Heart left ventricle (tissue), 16 donors: ENCODE data around the gene GRIA3. TPM values are rescaled to one million over a fixed set of nuclear protein-coding genes. Genes with fewer than 3 reads are reported as not detected.
"Not testable (repeated sequence)": the region's sequence is repeated elsewhere in the genome, so short reads cannot be mapped to it uniquely, and the experiment has no call there.

ENCODE experiments used
- ATAC-seq, 4 donors: fragments of 200-7000 bp; cut with Tn5 transposase; one replicate each; pipeline ENCODE4 v1.9.1; 2020 to 2022; ENCODE audit warnings: moderate library complexity in 4 of 4, mild to moderate bottlenecking in 3 of 4, moderate number of reproducible peaks in 1 of 4
- DNase-seq, 5 donors: peaks; one replicate each; pipeline ENCODE4 v3.0.0-alpha.2; 2020
- H3K27ac ChIP-seq, 12 donors: fragments of 200-600 bp; sonication (generic) in 4 of 12; one replicate each; pipeline versions ENCODE4 v1.5.0 to v1.8.0; 2016 to 2022; ENCODE audit warnings: mild to moderate bottlenecking in 2 of 12
- H3K27me3 ChIP-seq, 9 donors: fragments of 200-600 bp; sonication (generic) in 2 of 9; one replicate each; pipeline versions ENCODE4 v1.5.1 to v1.8.0; 2016 to 2022; ENCODE audit warnings: mild to moderate bottlenecking in 3 of 9
- H3K36me3 ChIP-seq, 9 donors: fragments of 200-600 bp; sonication (generic) in 2 of 9; one replicate each; pipeline versions ENCODE4 v1.5.0 to v1.8.0; 2018 to 2022; ENCODE audit warnings: mild to moderate bottlenecking in 2 of 9
- H3K4me1 ChIP-seq, 12 donors: fragments of 200-600 bp; sonication (generic) in 4 of 12; one replicate each; pipeline versions ENCODE4 v1.5.0 to v1.8.0; 2016 to 2022; ENCODE audit warnings: mild to moderate bottlenecking in 3 of 12
- H3K4me3 ChIP-seq, 12 donors: fragments of 200-600 bp; sonication (generic) in 4 of 12; one replicate each; pipeline versions ENCODE4 v1.5.0 to v1.8.0; 2017 to 2022; ENCODE audit warnings: mild to moderate bottlenecking in 9 of 12, moderate library complexity in 4 of 12
- H3K9me3 ChIP-seq, 12 donors: fragments of 200-600 bp; sonication (generic) in 4 of 12; one replicate each; pipeline versions ENCODE4 v1.5.0 to v1.8.0; 2016 to 2022; ENCODE audit warnings: mild to moderate bottlenecking in 1 of 12
- POLR2A ChIP-seq, 2 donors: fragments of 450-650 bp; IDR thresholded peaks; one replicate each; pipeline ENCODE4 v1.6.1; 2017; ENCODE audit warnings: antibody characterized with exemption in 2 of 2, mild to moderate bottlenecking in 2 of 2, moderate library complexity in 2 of 2
- WGBS, 4 donors: extraction: QIAGEN DNeasy Blood & Tissue Kit in 2 of 4; methylation state at CpG; one replicate each; pipeline versions ENCODE4 v1.1.5 to v1.1.7; 2013 to 2018; 5-methylcytosine and 5-hydroxymethylcytosine counted together
- intact Hi-C, 10 donors: fragments of 100-400 bp; cut with DNase I; formaldehyde crosslinking; loops; one replicate each; pipeline versions ENCODE4 v1.11.1 to v1.14.2; 2022
- polyA plus RNA-seq, 2 donors: library from polyadenylated mRNA; stranded (reverse); fragments of 200-250 nt; gene quantifications; one replicate each; pipeline ENCODE4 v1.2.3, GENCODE V29; 2013
- total RNA-seq, 9 donors: library from RNA; depleted of rRNA in 2 of 9; stranded (reverse); fragments of >200 nt in 2 of 9; fragmentation: NEBNext Ultra II Directional in 3 of 9; extraction: Animal tissue kit (Norgen Biotek cat#: 25700) in 3 of 9; gene quantifications; one replicate each; pipeline versions ENCODE4 v1.1.0 to v1.2.4, GENCODE V29; 2016 to 2023
- TF ChIP-seq, protein P1 (sequence below), 12 donors: fragments of 200-600 bp; sonication (generic) in 4 of 12; IDR thresholded peaks; one replicate each; pipeline versions ENCODE4 v1.5.0 to v1.8.0; 2018 to 2022; ENCODE audit warnings: antibody characterized with exemption in 12 of 12, mild to moderate bottlenecking in 5 of 12
- donor health status: ischemic (EF 13 %, LVEDD 7.1; RV severe dilation, severe dysfunction).
- donor health status: healthy with polysubstance abuse.
- donor health status: DM: no; HTN: yes; CAD: no.
- donor health status: DM: no; HTN: no; CAD: no.
- donor health status: ischemic (EF 25% LVEDD 6.9; RV normal size, moderate dysfunction).
- donor health status: ischemic (EF 25% LVEDD 5.7; RV mildly dilated, moderate dysfunction).
- donor health status: healthy.
- donor health status: DM: yes; HTN: yes; CAD: no.
- donor health status: ischemic (EF 35%, LVEDD 5.7; RV mildly dilated, moderate dysfunction).
- donor health status: nonischemic (EF 11% LVEDD 7.7; RV severe dilation, severe dysfunction).
- donor health status: DM: yes; HTN: yes; CAD: no.
- donor health status: PGD.
- donor health status: ischemic (EF 29% LVEDD 5.4; RV normal size, mild dysfunction).
- donor health status: nonischemic (EF 23%, LVEDD 6.1; RV moderate dilation, normal function).

The GRIA3 gene
- total and polyA plus RNA-seq, 11 donors = 0.07 to 12.9 (median 1.00) TPM

DNA sequence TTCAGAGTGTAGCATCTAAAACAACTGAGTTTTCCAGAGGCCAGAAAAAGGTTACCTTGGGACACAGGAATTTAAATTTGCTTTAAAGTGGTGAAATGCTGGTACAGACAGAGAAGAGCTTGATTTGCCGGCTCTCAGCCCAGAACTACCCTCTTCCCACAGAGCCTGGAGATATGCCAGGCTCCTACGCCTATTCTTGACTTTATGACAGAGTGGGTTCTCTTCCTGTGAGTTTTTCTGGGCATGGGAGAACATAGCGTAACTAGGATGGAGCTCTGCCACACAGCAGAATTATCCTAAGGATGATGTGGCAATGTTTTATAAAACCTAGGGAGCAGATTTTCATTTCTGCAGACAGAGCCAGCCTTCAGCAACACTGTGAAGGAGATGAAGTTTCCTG lies 241.8 kb downstream of the GRIA3 start:
- no peaks in the 10 kb centered on the region for H3K27me3 ChIP-seq
- ATAC-seq (peak in 3 of 4 donors; percentile 26 to 61 (median 31)), DNase-seq (peak in 1 of 5 donors; percentile 3)
- H3K27ac ChIP-seq = no peak overlapping the region
- 16 to 39% (median 26%) methylated on average over 3 of the region's 3 CpGs for WGBS, 4 donors
- H3K9me3 ChIP-seq = no peaks in the 10 kb centered on the region
- H3K4me3 ChIP-seq = no peak overlapping the region
- TF ChIP-seq, protein P1, sequence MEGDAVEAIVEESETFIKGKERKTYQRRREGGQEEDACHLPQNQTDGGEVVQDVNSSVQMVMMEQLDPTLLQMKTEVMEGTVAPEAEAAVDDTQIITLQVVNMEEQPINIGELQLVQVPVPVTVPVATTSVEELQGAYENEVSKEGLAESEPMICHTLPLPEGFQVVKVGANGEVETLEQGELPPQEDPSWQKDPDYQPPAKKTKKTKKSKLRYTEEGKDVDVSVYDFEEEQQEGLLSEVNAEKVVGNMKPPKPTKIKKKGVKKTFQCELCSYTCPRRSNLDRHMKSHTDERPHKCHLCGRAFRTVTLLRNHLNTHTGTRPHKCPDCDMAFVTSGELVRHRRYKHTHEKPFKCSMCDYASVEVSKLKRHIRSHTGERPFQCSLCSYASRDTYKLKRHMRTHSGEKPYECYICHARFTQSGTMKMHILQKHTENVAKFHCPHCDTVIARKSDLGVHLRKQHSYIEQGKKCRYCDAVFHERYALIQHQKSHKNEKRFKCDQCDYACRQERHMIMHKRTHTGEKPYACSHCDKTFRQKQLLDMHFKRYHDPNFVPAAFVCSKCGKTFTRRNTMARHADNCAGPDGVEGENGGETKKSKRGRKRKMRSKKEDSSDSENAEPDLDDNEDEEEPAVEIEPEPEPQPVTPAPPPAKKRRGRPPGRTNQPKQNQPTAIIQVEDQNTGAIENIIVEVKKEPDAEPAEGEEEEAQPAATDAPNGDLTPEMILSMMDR (IDR thresholded peaks at IDR 0.05) = no peak
- no peak for TF ChIP-seq POLR2A (IDR thresholded peaks at IDR 0.05)
- intact Hi-C loops = loop anchor here in 2 of 10 donors (10.0 kb wide), 1 partner anchor 241 kb away; the partner anchor contains the start of gene GRIA3 (in 2 of the 2)
- H3K36me3 ChIP-seq = no peaks in the 10 kb centered on the region
- H3K4me1 ChIP-seq = no peaks in the 10 kb centered on the region

DNA sequence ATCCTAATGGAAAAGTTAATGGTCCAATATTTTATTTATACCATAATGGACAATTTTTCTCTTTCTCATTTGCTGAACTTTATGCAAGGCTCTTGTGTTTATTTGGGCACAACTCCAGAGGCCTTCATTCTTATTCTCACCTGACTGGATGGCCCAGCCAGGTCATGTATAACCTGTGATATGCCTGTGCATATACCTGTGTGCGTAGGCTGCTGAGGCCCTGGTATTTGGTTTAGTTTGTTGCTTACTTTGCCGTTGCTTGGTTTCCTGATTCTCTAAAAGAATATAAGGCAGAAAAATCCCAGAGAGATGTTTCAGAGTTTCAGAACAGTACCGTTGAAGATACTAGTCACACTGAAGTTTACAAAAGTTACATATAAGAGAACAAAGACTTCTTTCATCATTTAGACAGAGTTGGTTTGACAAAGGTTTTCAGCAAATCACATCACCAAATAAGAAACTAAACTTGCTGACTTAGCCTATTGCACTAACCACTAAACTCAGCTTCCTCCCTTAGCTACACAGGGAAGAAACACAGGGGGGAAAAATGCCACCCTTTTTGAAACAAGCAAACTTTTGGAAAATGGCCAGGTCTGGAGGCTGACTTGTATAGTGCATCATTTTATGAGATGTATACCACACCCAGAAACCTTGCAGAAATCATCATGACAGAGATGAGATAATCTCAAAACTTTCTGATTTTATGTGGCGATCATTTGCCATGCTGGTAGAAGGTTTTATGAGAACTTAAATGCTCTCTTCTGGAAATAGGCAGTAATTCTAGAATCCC lies 248.5 kb downstream of the GRIA3 start:
- no peak for DNase-seq
- WGBS, 4 donors = 76 to 87% (median 83%) methylated on average over 4 of the region's 4 CpGs
- H3K36me3 ChIP-seq = no peaks in the 10 kb centered on the region
- no peaks in the 10 kb centered on the region for H3K27me3 ChIP-seq
- H3K4me3 ChIP-seq = no peak overlapping the region
- no peak overlapping the region for H3K27ac ChIP-seq
- no peaks in the 10 kb centered on the region for H3K4me1 ChIP-seq
- intact Hi-C loops = no loop called here
- H3K9me3 ChIP-seq = no peaks in the 10 kb centered on the region
- no peak for ATAC-seq
- TF ChIP-seq POLR2A (IDR thresholded peaks at IDR 0.05) = no peak
- TF ChIP-seq, protein P1 (IDR thresholded peaks at IDR 0.05) = no peak

DNA sequence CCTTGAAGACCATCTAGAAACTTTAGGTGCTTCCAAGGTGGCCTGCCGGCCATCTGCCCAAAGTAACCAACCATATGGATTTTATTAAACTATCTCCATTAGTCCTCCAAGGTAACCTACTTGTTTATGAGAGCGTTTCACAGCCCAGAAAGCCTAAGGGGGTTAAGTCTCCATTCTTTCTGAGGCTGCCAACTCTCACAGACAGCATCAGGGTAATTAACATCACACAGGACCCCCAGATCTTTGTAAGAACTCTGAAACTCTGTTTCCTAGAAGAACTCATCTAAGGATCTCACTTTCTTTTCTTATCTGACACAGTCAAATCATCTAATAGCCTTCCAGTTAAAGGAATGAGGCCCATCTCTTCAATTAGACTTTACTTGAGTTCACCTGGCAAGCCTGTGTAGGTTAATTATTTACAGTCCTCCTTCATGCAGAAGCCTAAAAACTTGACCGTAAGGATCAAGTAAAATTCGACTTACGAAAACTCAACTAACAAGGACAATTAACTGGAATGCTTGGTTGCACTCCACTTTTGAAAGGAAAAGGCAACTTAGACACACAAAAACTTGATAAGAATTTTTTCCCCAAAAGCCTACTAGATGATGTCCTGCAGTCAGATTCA lies 252.5 kb downstream of the GRIA3 start:
- no peak overlapping the region for H3K27ac ChIP-seq
- no peak for DNase-seq
- H3K9me3 ChIP-seq = peaks cover 0 to 7% (median 0%) of the 10 kb centered on the region in 12 donors
- no peaks in the 10 kb centered on the region for H3K36me3 ChIP-seq
- WGBS, 4 donors = 69 to 75% (median 74%) methylated on average over 5 of the region's 5 CpGs
- no peaks in the 10 kb centered on the region for H3K4me1 ChIP-seq
- no peak for ATAC-seq
- no peaks in the 10 kb centered on the region for H3K27me3 ChIP-seq
- intact Hi-C loops = no loop called here
- TF ChIP-seq, protein P1 (IDR thresholded peaks at IDR 0.05) = no peak
- no peak for TF ChIP-seq POLR2A (IDR thresholded peaks at IDR 0.05)
- no peak overlapping the region for H3K4me3 ChIP-seq

DNA sequence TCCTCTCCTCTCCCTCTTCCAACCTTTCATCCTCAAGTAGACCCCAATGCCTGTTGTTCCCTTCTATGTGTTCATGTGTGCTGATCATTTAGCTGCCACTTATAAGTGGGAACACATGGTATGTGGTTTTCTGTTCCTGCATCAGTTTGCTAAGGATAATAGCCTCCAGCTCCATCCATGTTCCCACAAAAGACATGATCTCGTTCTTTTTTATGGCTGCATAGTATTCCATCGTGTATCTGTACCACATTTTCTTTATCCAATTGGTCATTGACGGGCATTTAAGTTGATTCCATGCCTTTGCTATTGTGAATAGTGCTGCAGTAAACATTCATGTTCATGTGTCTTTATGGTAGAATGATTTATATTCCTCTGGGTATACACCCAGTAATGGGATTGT lies 255.8 kb downstream of the GRIA3 start:
- H3K27ac ChIP-seq, DNase-seq, H3K36me3 ChIP-seq, H3K4me1 ChIP-seq, ATAC-seq, H3K4me3 ChIP-seq, intact Hi-C loops, H3K27me3 ChIP-seq, H3K9me3 ChIP-seq: not testable (repeated sequence)
- WGBS, 4 donors = 59 to 85% (median 72%) methylated on average over 3 of the region's 3 CpGs
